NT2/D1 (cell line): ENCODE data around the gene APOBEC3H.
A peak's percentile ranks its signal among the peaks of the same experiment; 100 is the strongest.
"Not testable (repeated sequence)": the region's sequence is repeated elsewhere in the genome, so short reads cannot be mapped to it uniquely, and the experiment has no call there.

ENCODE experiments used
- DNase-seq: peaks from one replicate; pipeline ENCODE4 v3.0.0-alpha.2; 2011; ENCODE audit warnings: low read depth, low spot score
- H3K27me3 ChIP-seq: 2 replicates; pipeline ENCODE4 v1.6.0; 2011; ENCODE audit warnings: mild to moderate bottlenecking; ENCODE audit not compliant: insufficient read length, insufficient read depth
- H3K36me3 ChIP-seq: 2 replicates; pipeline ENCODE4 v1.6.1; 2011; ENCODE audit warnings: mild to moderate bottlenecking, low read length, mixed read lengths; ENCODE audit not compliant: insufficient read depth, insufficient read length
- H3K4me1 ChIP-seq: 2 replicates; pipeline ENCODE4 v1.5.1; 2011; ENCODE audit not compliant: insufficient read depth, insufficient read length
- H3K4me3 ChIP-seq: 2 replicates; pipeline ENCODE4 v1.5.1; 2011; ENCODE audit warnings: low read depth; ENCODE audit not compliant: insufficient read length
- H3K9ac ChIP-seq: 2 replicates; pipeline ENCODE4 v1.6.0; 2011; ENCODE audit warnings: low read depth; ENCODE audit not compliant: insufficient read length
- H3K9me3 ChIP-seq: 2 replicates; pipeline ENCODE4 v1.5.1; 2011; ENCODE audit warnings: mild to moderate bottlenecking, low read length; ENCODE audit not compliant: insufficient read depth
- SUZ12 ChIP-seq: IDR thresholded peaks from 2 replicates; pipeline ENCODE4 v1.6.1; 2011; ENCODE audit not compliant: insufficient read length, insufficient read depth; ENCODE audit errors: extremely low read depth
- YY1 ChIP-seq: IDR thresholded peaks from 2 replicates; pipeline ENCODE4 v1.6.1; 2011; ENCODE audit not compliant: insufficient read length, insufficient read depth
- ZNF274 ChIP-seq: IDR thresholded peaks from 2 replicates; pipeline ENCODE4 v1.6.1; 2011; ENCODE audit warnings: mild to moderate bottlenecking, low read depth, low read length

The APOBEC3H gene

GRCh38 chr22:39097098-39098020, at the start of gene APOBEC3H:
Gene APOBEC3H (plus strand): TSS chr22:39097244. CDS start chr22:39100279, 3,035 bp downstream.
- no peak for DNase-seq
- Histone ChIP-seq H3K4me1 (peaks cover 10% of the 10 kb centered on the region), H3K9ac (peak within 1 kb of the TSS; percentile 56), H3K9me3 (no peaks in the 10 kb centered on the region), H3K36me3 (no peaks in the 10 kb centered on the region), H3K27me3 (no peaks in the 10 kb centered on the region), H3K4me3 (no peak within 1 kb of the TSS)
- TF ChIP-seq SUZ12, result no peak
- no peak for TF ChIP-seq ZNF274
- no peak for TF ChIP-seq YY1

DNA sequence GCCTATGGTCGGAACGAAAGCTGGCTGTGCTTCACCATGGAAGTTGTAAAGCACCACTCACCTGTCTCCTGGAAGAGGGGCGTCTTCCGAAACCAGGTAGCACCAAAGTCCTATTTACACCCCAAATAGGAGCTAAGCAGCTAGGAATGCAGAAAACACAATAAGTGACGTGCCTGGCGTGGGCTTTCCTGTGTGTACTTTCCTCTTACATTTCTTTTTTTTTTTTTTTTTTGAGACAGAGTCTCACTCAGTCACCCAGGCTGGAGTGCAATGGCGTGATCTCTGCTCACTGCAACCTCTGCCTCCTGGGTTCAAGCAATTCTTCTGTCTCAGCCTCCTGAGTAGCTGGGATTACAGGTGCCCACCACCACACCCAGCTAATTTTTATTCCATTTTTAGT, 47.6 kb upstream of the APOBEC3H start:
- not testable (repeated sequence) for H3K4me3 ChIP-seq, H3K36me3 ChIP-seq, H3K9me3 ChIP-seq, H3K4me1 ChIP-seq, H3K27me3 ChIP-seq, H3K9ac ChIP-seq, DNase-seq

- not testable (repeated sequence) for DNase-seq, H3K36me3 ChIP-seq, H3K4me1 ChIP-seq, H3K27me3 ChIP-seq, H3K4me3 ChIP-seq, H3K9ac ChIP-seq, H3K9me3 ChIP-seq
Observed at GRCh38 chr22:39051844-39052495, 45.1 kb upstream of the APOBEC3H start.

GRCh38 chr22:39055658-39056057, 41.4 kb upstream of the APOBEC3H start:
- TF ChIP-seq YY1 (no peak), SUZ12 (no peak), ZNF274 (no peak)
- Histone ChIP-seq H3K36me3 (no peaks in the 10 kb centered on the region), H3K9ac (no peak overlapping the region), H3K27me3 (no peaks in the 10 kb centered on the region), H3K4me1 (no peaks in the 10 kb centered on the region), H3K9me3 (peaks cover 9% of the 10 kb centered on the region; the same call in 1 of the 2 replicates), H3K4me3 (no peak overlapping the region)
- no peak for DNase-seq

DNA sequence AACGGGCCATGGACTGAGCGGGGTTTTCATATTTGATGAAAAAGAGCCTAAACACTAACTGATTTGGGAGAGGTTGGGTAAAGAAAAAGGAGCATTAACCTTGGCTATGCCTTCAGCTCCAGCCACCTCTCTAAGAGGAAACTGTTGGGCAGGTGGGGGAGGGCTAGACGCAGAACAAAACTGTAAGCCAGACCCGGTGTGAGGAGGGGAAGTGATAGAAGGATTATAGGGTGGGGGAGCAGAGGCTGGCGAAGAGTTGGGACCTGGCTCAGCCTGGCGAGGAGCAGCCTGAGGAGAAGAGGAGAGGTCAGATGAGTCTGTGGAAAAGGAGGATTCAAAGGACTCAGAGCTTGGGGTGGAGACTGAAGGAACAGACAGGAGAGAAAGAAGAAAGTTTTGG, 35.8 kb upstream of the APOBEC3H start:
- not testable (repeated sequence) for H3K9ac ChIP-seq, DNase-seq, H3K27me3 ChIP-seq, H3K4me3 ChIP-seq, H3K4me1 ChIP-seq, H3K36me3 ChIP-seq, H3K9me3 ChIP-seq

DNA sequence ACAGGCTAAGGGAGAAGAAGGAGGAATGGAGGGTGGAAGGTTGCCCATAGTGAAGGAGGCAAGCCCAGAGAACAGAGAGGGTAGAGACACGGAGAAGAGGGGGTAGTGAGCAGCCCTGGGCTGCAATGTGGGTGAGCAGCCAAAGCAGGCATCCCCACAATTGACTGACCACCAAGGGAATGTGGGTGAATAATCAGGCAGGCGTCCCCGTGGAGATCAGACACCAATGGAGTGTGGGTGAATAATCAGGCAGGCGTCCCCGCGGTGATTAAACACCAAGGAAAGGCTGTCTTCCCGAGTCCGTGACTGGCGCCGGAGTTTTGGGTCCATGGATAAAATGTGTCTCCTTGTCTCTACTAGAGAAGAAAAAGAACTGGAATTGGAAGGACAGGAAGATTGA, 35.1 kb upstream of the APOBEC3H start:
- H3K27me3 ChIP-seq, DNase-seq, H3K4me3 ChIP-seq, H3K9ac ChIP-seq, H3K9me3 ChIP-seq, H3K36me3 ChIP-seq, H3K4me1 ChIP-seq: not testable (repeated sequence)

DNA sequence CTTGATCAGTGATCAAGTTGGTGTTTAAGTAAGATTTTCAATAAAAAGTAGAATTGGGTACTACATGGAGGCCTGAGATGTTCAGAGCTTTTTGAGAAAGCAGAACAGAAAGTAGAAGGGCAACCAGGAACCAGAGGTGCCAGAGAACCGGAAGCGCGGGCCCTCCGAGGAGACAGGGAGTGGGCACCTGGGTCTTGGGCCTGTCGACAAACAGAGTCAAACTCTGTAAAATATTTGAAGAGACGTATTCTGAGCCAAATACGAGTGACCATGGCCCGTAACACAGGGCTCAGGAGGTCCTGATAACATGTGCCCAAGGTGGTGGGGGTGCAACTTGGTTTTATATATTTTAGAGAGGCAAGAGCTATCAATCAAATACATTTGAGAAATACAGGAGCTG, 33.1 kb upstream of the APOBEC3H start:
- not testable (repeated sequence) for H3K9ac ChIP-seq

GRCh38 chr22:39066442-39067276, 30.4 kb upstream of the APOBEC3H start:
- not testable (repeated sequence) for H3K9ac ChIP-seq, H3K4me1 ChIP-seq, H3K36me3 ChIP-seq, DNase-seq, H3K9me3 ChIP-seq, H3K4me3 ChIP-seq, H3K27me3 ChIP-seq

More for the DNA sequence above, 33.1 kb upstream of the APOBEC3H start:
- H3K36me3 ChIP-seq, H3K4me3 ChIP-seq, DNase-seq, H3K4me1 ChIP-seq, H3K27me3 ChIP-seq, H3K9me3 ChIP-seq: not testable (repeated sequence)
